Kidney (tissue), 14 donors: ENCODE data around the gene NFKBIB. TPM values are rescaled to one million over a fixed set of nuclear protein-coding genes. Genes with fewer than 3 reads are reported as not detected.

Source experiments
- DNase-seq, 5 donors: peaks; one replicate each; pipeline ENCODE4 v3.0.0-alpha.2; 2013 to 2020
- FAIRE-seq: peaks from 2 replicates; lab custom pipeline; 2012; peaks lifted over from hg19 to GRCh38; lab: Jason Lieb, UNC
- H3K27ac ChIP-seq, 2 donors: one replicate each; pipeline ENCODE4 v1.7.0; 2013; ENCODE audit warnings: low read depth in 2 of 2, low read length in 2 of 2, inconsistent platforms in 1 of 2
- H3K27me3 ChIP-seq: one replicate; pipeline ENCODE4 v1.7.1; 2013; ENCODE audit warnings: low read length, inconsistent platforms; ENCODE audit not compliant: control insufficient read depth, insufficient read depth
- H3K36me3 ChIP-seq, 3 donors: one replicate each; pipeline versions ENCODE4 v1.7.0 to v1.7.1; 2013; ENCODE audit warnings: low read length in 3 of 3, control low read depth in 1 of 3, inconsistent platforms in 1 of 3; ENCODE audit not compliant: insufficient read depth in 3 of 3, control insufficient read depth in 2 of 3
- H3K4me1 ChIP-seq, 3 donors: one replicate each; pipeline versions ENCODE4 v1.7.0 to v1.7.1; 2013; ENCODE audit warnings: low read length in 3 of 3, inconsistent platforms in 1 of 3, low read depth in 1 of 3; ENCODE audit not compliant: control insufficient read depth in 2 of 3, insufficient read depth in 2 of 3
- H3K4me3 ChIP-seq, 3 donors: one replicate each; pipeline versions ENCODE4 v1.7.0 to v1.8.1; 2013; ENCODE audit warnings: low read length in 3 of 3, control low read depth in 1 of 3, inconsistent platforms in 1 of 3
- H3K9ac ChIP-seq, 3 donors: one replicate each; pipeline versions ENCODE4 v1.7.0 to v1.7.1; 2013; ENCODE audit warnings: low read length in 3 of 3, control low read depth in 1 of 3, inconsistent platforms in 1 of 3
- H3K9me3 ChIP-seq, 3 donors: one replicate each; pipeline versions ENCODE4 v1.7.0 to v1.7.1; 2013; ENCODE audit warnings: low read length in 3 of 3, control low read depth in 1 of 3, inconsistent platforms in 1 of 3; ENCODE audit not compliant: control insufficient read depth in 2 of 3, insufficient read depth in 1 of 3
- CTCF ChIP-seq: IDR thresholded peaks from 3 replicates; pipeline ENCODE4 v1.5.1; 2012; ENCODE audit warnings: mild to moderate bottlenecking, moderate library complexity, borderline replicate concordance; ENCODE audit not compliant: insufficient read depth; ENCODE audit errors: extremely low read depth
- intact Hi-C: fragments of 100-400 bp; cut with DNase I; formaldehyde crosslinking; loops from one replicate; pipeline ENCODE4 v1.11.1; 2022
- polyA plus RNA-seq: library from polyadenylated mRNA; stranded (reverse); fragments of 350-450 nt; fragmentation: Illumina TruSeq; extraction: RNeasy Lipid Tissue Mini Kit (QIAGEN cat#74804); gene quantifications from one replicate; pipeline ENCODE4 v1.2.3, GENCODE V29; 2014; ENCODE audit warnings: low read depth, low replicate concordance; ENCODE audit not compliant: insufficient read depth
- total RNA-seq: library from RNA; stranded (reverse); fragmentation: NEBNext Ultra II Directional; extraction: Animal tissue kit (Norgen Biotek cat#: 25700); gene quantifications from one replicate; pipeline ENCODE4 v1.2.1, GENCODE V29; 2021
- donor health status: control.
- donor health status: control.
- donor health status: control.
- donor health status: control.
- donor health status: control.
- donor health status: DM: yes; HTN: yes; CAD: no.
- donor health status: Normal renal cell carcinoma (clear cell type).

The NFKBIB gene
- total and polyA plus RNA-seq, 2 donors from 2014 or later = 23.2 to 37.6 TPM

GRCh38 chr19:38900202-38900629 lies 447 bp downstream of the NFKBIB start:
- DNase-seq = no peak
- intact Hi-C loops = no loop called here

DNA sequence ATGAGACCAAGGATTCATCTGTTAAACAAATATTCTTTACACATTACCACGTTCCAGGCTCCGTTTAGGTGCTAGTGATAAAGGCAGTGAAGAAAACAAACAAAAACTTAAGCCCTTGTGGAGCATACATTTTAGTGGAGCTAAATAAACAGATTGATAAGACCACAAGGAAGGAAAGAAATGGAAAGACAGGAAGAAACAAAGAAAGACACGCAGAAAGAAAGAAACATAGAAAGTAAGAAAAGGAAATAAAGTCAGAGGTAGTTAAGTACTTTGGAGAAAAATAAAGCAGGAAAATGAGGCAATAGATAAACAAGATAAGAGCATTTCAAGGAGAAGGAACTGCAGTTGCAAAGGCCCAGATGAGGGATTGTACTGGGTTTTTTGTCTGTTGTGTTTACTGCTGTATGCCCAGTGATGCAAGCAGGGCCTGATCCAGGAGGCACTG lies 998 bp downstream of the NFKBIB start:
- no peaks in the 10 kb centered on the region for H3K27me3 ChIP-seq
- H3K27ac ChIP-seq = no peak overlapping the region
- FAIRE-seq (no peak), DNase-seq (no peak)
- no peak for TF ChIP-seq CTCF
- peaks cover 0 to 8% (median 5%) of the 10 kb centered on the region in 3 donors for H3K36me3 ChIP-seq
- peaks cover 4 to 11% (median 9%) of the 10 kb centered on the region in 3 donors for H3K4me1 ChIP-seq
- peak overlapping the region; percentile 11 to 74 (median 73) for H3K4me3 ChIP-seq
- peaks cover 0 to 3% (median 0%) of the 10 kb centered on the region in 3 donors for H3K9me3 ChIP-seq
- H3K9ac ChIP-seq = peak overlapping the region; percentile 72 to 90 (median 77)
- intact Hi-C loops = no loop called here

More at GRCh38 chr19:38900202-38900629, 447 bp downstream of the NFKBIB start:
- H3K4me3 ChIP-seq = peak overlapping the region; percentile 73 to 86 (median 74)
- no peak for TF ChIP-seq CTCF
- H3K27ac ChIP-seq = peak overlapping the region; percentile 72 to 90
- H3K36me3 ChIP-seq = peaks cover 0 to 4% (median 0%) of the 10 kb centered on the region in 3 donors
- no peak for FAIRE-seq
- peaks cover 4 to 11% (median 9%) of the 10 kb centered on the region in 3 donors for H3K4me1 ChIP-seq
- peak overlapping the region; percentile 72 to 90 (median 77) for H3K9ac ChIP-seq
- peaks cover 0 to 3% (median 0%) of the 10 kb centered on the region in 3 donors for H3K9me3 ChIP-seq
- H3K27me3 ChIP-seq = no peaks in the 10 kb centered on the region

- TF ChIP-seq CTCF = no peak
- peaks cover 0 to 8% (median 5%) of the 10 kb centered on the region in 3 donors for H3K36me3 ChIP-seq
- intact Hi-C loops = no loop called here
- H3K27ac ChIP-seq = no peak overlapping the region
- no peaks in the 10 kb centered on the region for H3K27me3 ChIP-seq
- FAIRE-seq = no peak
- no peak overlapping the region for H3K4me3 ChIP-seq
- DNase-seq = no peak
- H3K9ac ChIP-seq = no peak overlapping the region
- H3K4me1 ChIP-seq = peaks cover 4 to 9% (median 9%) of the 10 kb centered on the region in 3 donors
- peaks cover 0 to 3% (median 0%) of the 10 kb centered on the region in 3 donors for H3K9me3 ChIP-seq
These were observed 1.9 kb downstream of the NFKBIB start for GRCh38 chr19:38901683-38902082.
